ENCODE measurements around the gene OR52E6. TPM values are rescaled to one million over a fixed set of nuclear protein-coding genes. Genes with fewer than 3 reads are reported as not detected.
A peak's percentile ranks its signal among the peaks of the same experiment; 100 is the strongest.

Gene OR52E6
- not detected for total RNA-seq
- not detected for polyA plus RNA-seq
- long read RNA-seq, donor 1 = 0 reads
- long read RNA-seq, donor 2 = 0 reads

- WGBS, 5 donors = 7 to 87% (median 44%) methylated on average over 1 of the region's 1 CpG
- Histone ChIP-seq H3K27ac (no peak within 1 kb of the TSS), H3K4me1 (no peaks in the 10 kb centered on the region), H3K9me3 (peaks cover 0 to 3% (median 0%) of the 10 kb centered on the region in 8 donors), H3K27me3 (replicated peaks in 1 of 7) (peaks cover 0 to 6% (median 0%) of the 10 kb centered on the region in 7 donors), H3K36me3 (no peaks in the 10 kb centered on the region), H3K4me3 (no peak within 1 kb of the TSS)
- DNase-seq = no peak
- intact Hi-C loops (cut with DNase I; ENCODE audit: low total_unique reads) = no loop called here
- no peak for TF ChIP-seq POLR2AphosphoS5 (IDR thresholded peaks at IDR 0.05)
- TF ChIP-seq CTCF (IDR thresholded peaks at IDR 0.05 in 8 of 11, conservative IDR thresholded peaks at IDR 0.05 in 3 of 11) = no peak
- TF ChIP-seq POLR2A (IDR thresholded peaks at IDR 0.05) = no peak
Observed at GRCh38 chr11:5841797-5842196, at the start of gene OR52E6. Gene OR52E6, minus strand, starts transcription at chr11:5841897. Its CDS starts 0 bp downstream, at chr11:5841897.

- intact Hi-C loops (cut with DNase I; ENCODE audit: low total_unique reads) = no loop called here
- H3K4me1 ChIP-seq = no peaks in the 10 kb centered on the region
- H3K27ac ChIP-seq = no peak overlapping the region
- 57 to 63% (median 61%) methylated on average over 4 of the region's 4 CpGs for WGBS, 5 donors
- no peaks in the 10 kb centered on the region for H3K27me3 ChIP-seq (replicated peaks in 1 of 7)
- TF ChIP-seq CTCF (IDR thresholded peaks at IDR 0.05 in 8 of 11, conservative IDR thresholded peaks at IDR 0.05 in 3 of 11) = peak in 4 of 11 experiments; percentile 15 to 38 (median 22)
- TF ChIP-seq POLR2AphosphoS5 (IDR thresholded peaks at IDR 0.05) = no peak
- no peak for TF ChIP-seq POLR2A (IDR thresholded peaks at IDR 0.05)
- no peak for DNase-seq
- no peaks in the 10 kb centered on the region for H3K36me3 ChIP-seq
- H3K9me3 ChIP-seq = no peaks in the 10 kb centered on the region
- H3K4me3 ChIP-seq = no peak overlapping the region
Observed at GRCh38 chr11:5891216-5891800, 49.6 kb upstream of the OR52E6 start.

- no peaks in the 10 kb centered on the region for H3K9me3 ChIP-seq
- 69 to 82% (median 78%) methylated on average over 1 of the region's 1 CpG for WGBS, 5 donors
- H3K36me3 ChIP-seq = no peaks in the 10 kb centered on the region
- no peak overlapping the region for H3K4me3 ChIP-seq
- intact Hi-C loops (cut with DNase I; ENCODE audit: low total_unique reads) = no loop called here
- TF ChIP-seq POLR2AphosphoS5 (IDR thresholded peaks at IDR 0.05) = no peak
- no peaks in the 10 kb centered on the region for H3K27me3 ChIP-seq (replicated peaks in 1 of 7)
- DNase-seq = no peak
- H3K4me1 ChIP-seq = no peaks in the 10 kb centered on the region
- H3K27ac ChIP-seq = no peak overlapping the region
Observed at GRCh38 chr11:5887661-5888060, 46.0 kb upstream of the OR52E6 start.

GRCh38 chr11:5887172-5887571 is 45.5 kb upstream of the OR52E6 start:
- H3K4me3 ChIP-seq = no peak overlapping the region
- no peaks in the 10 kb centered on the region for H3K36me3 ChIP-seq
- intact Hi-C loops (cut with DNase I; ENCODE audit: low total_unique reads) = no loop called here
- no peaks in the 10 kb centered on the region for H3K4me1 ChIP-seq
- H3K27ac ChIP-seq = no peak overlapping the region
- WGBS, 5 donors = 57 to 79% (median 64%) methylated on average over 3 of the region's 3 CpGs
- H3K9me3 ChIP-seq = no peaks in the 10 kb centered on the region
- DNase-seq = no peak
- H3K27me3 ChIP-seq (replicated peaks in 1 of 7) = no peaks in the 10 kb centered on the region
- TF ChIP-seq POLR2A (IDR thresholded peaks at IDR 0.05) = no peak
- TF ChIP-seq CTCF (IDR thresholded peaks at IDR 0.05 in 8 of 11, conservative IDR thresholded peaks at IDR 0.05 in 3 of 11) = no peak
- TF ChIP-seq POLR2AphosphoS5 (IDR thresholded peaks at IDR 0.05) = no peak

Measured in spleen (tissue), 13 donors.